Pons (tissue), 1 donor: Measurements from ENCODE around the gene RPL13A.
A peak's percentile ranks its signal among the peaks of the same experiment; 100 is the strongest.
"Not testable (repeated sequence)": the region's sequence is repeated elsewhere in the genome, so short reads cannot be mapped to it uniquely, and the experiment has no call there.

Experiments used
- DNase-seq: peaks from one replicate; pipeline ENCODE4 v3.0.0-alpha.2; 2016; ENCODE audit warnings: low spot score

Gene RPL13A

GRCh38 chr19:49456326-49456725 is 31.1 kb upstream of the RPL13A start:
- no peak for DNase-seq

GRCh38 chr19:49458567-49458903 is 28.9 kb upstream of the RPL13A start:
- no peak for DNase-seq

GRCh38 chr19:49459388-49459787 is 28.0 kb upstream of the RPL13A start:
- DNase-seq: no peak

- DNase-seq: not testable (repeated sequence)
Measured at GRCh38 chr19:49461130-49461529, 26.3 kb upstream of the RPL13A start.

- no peak for DNase-seq
Measured at GRCh38 chr19:49461656-49462055, 25.8 kb upstream of the RPL13A start.

- DNase-seq: no peak
Measured at GRCh38 chr19:49462492-49462891, 24.9 kb upstream of the RPL13A start.

- DNase-seq: no peak
Measured at GRCh38 chr19:49463960-49464740, 23.3 kb upstream of the RPL13A start.

- DNase-seq: no peak
Measured at GRCh38 chr19:49465371-49465770, 22.0 kb upstream of the RPL13A start.

GRCh38 chr19:49468199-49468598 is 19.2 kb upstream of the RPL13A start:
- no peak for DNase-seq

GRCh38 chr19:49468746-49469447 is 18.5 kb upstream of the RPL13A start:
- DNase-seq: no peak

- no peak for DNase-seq
Measured at GRCh38 chr19:49469828-49470614, 17.4 kb upstream of the RPL13A start.

- no peak for DNase-seq
Measured at GRCh38 chr19:49470615-49470978, 16.8 kb upstream of the RPL13A start.

GRCh38 chr19:49472936-49473335 is 14.5 kb upstream of the RPL13A start:
- DNase-seq: no peak

GRCh38 chr19:49473501-49473867 is 13.9 kb upstream of the RPL13A start:
- DNase-seq: not testable (repeated sequence)

- peak; percentile 64 for DNase-seq
Measured at GRCh38 chr19:49473868-49474541, 13.4 kb upstream of the RPL13A start, which contains the start of gene FLT3LG. Gene FLT3LG, plus strand, starts transcription at chr19:49474215. Its CDS starts 425 bp downstream, at chr19:49474640.

GRCh38 chr19:49474542-49474924 is 12.9 kb upstream of the RPL13A start:
- no peak for DNase-seq

GRCh38 chr19:49475191-49475917 is 12.1 kb upstream of the RPL13A start:
- DNase-seq: no peak

GRCh38 chr19:49475995-49476880 is 11.2 kb upstream of the RPL13A start:
- DNase-seq: no peak

- no peak for DNase-seq
Measured at GRCh38 chr19:49479975-49480628, 7.3 kb upstream of the RPL13A start.
